ENCODE measurements around the gene CALHM6.

Gene CALHM6

GRCh38 chr6:116508527-116508926, 47.4 kb downstream of the CALHM6 start:
- Histone ChIP-seq H3K27ac (ENCODE audit: low read length) (no peak overlapping the region), H3K4me1 (ENCODE audit: control insufficient read depth, insufficient read depth, low read length) (peaks cover 8% of the 10 kb centered on the region), H3K9ac (ENCODE audit: low read length in 2 of 2) (no peak overlapping the region), H3K36me3 (ENCODE audit: control insufficient read depth in 2 of 2, insufficient read depth in 2 of 2, low read length in 2 of 2) (no peaks in the 10 kb centered on the region), H3K9me3 (ENCODE audit: control insufficient read depth in 2 of 2, low read length in 2 of 2) (no peaks in the 10 kb centered on the region), H3K4me3 (ENCODE audit: low read length in 2 of 2) (no peak overlapping the region), H3K27me3 (ENCODE audit: control insufficient read depth in 1 of 2, insufficient read depth in 2 of 2, low read length in 2 of 2) (no peaks in the 10 kb centered on the region)

DNA sequence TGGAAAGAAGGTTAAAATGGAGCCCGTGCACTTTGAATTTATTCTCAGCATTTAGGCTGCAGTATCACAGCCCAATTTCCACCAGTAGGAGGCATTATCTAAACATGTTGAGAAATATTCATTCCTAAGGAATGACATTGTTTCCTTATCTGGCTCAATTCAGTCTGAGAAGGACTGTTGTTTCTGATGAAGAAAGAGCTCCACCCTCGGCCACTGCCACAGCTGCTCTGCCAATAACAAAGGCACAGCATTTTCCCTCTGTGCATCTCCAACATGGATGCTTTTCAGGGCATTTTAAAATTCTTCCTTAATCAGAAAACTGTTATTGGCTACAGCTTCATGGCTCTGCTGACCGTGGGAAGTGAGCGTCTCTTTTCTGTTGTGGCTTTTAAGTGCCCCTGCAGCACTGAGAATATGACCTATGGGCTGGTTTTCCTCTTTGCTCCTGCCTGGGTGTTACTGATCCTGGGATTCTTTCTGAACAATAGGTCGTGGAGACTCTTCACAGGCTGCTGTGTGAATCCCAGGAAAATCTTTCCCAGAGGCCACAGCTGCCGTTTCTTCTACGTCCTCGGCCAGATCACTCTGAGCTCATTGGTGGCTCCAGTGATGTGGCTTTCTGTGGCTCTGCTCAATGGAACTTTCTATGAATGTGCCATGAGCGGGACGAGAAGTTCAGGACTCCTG, 50.4 kb downstream of the CALHM6 start, which contains the start of gene CALHM5:
Gene CALHM5, plus strand, starts transcription at position 216 of the 687 bp plus-strand sequence. Its CDS starts 58 bp downstream, at position 274.
- H3K9me3 ChIP-seq (ENCODE audit: control insufficient read depth in 2 of 2, low read length in 2 of 2) = no peaks in the 10 kb centered on the region
- H3K27me3 ChIP-seq (ENCODE audit: control insufficient read depth in 1 of 2, insufficient read depth in 2 of 2, low read length in 2 of 2) = no peaks in the 10 kb centered on the region
- H3K9ac ChIP-seq (ENCODE audit: low read length in 2 of 2) = peak within 1 kb of the TSS; percentile 4 to 74
- peak within 1 kb of the TSS; percentile 67 to 77 for H3K4me3 ChIP-seq (ENCODE audit: low read length in 2 of 2)
- H3K4me1 ChIP-seq (ENCODE audit: control insufficient read depth, insufficient read depth, low read length) = peaks cover 10% of the 10 kb centered on the region
- H3K27ac ChIP-seq (ENCODE audit: low read length) = peak within 1 kb of the TSS; percentile 82
- H3K36me3 ChIP-seq (ENCODE audit: control insufficient read depth in 2 of 2, insufficient read depth in 2 of 2, low read length in 2 of 2) = peaks cover 0 to 7% of the 10 kb centered on the region in 2 donors

- Histone ChIP-seq H3K9ac (ENCODE audit: low read length in 2 of 2) (peak overlapping the region; percentile 4 to 74), H3K27ac (ENCODE audit: low read length) (peak overlapping the region; percentile 82)
Observed at GRCh38 chr6:116512111-116512559, 51.0 kb downstream of the CALHM6 start.

DNA sequence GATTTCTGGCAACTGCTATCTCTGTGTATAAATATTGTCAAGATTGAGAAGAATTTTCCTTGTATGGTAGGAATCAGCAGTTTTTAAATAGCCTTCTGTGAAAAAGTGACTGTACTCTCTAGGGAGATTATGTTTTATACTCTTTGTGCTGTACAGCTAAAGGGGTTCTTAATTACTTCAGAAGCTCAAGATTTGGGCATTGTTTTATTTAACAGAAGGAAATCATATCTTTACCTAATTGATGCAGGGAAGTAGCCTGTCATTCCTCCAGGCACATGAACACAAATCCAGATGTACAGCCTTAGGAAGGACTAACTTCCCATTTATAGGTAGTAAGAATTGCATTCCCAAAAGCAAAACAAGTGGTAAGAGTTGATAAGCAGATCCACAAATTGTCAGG, 51.6 kb downstream of the CALHM6 start:
- Histone ChIP-seq H3K9ac (ENCODE audit: low read length in 2 of 2) (peak overlapping the region in 1 of 2 donors; percentile 4), H3K9me3 (ENCODE audit: control insufficient read depth in 2 of 2, low read length in 2 of 2) (no peaks in the 10 kb centered on the region), H3K27me3 (ENCODE audit: control insufficient read depth in 1 of 2, insufficient read depth in 2 of 2, low read length in 2 of 2) (no peaks in the 10 kb centered on the region), H3K4me3 (ENCODE audit: low read length in 2 of 2) (peak overlapping the region; percentile 67 to 77), H3K4me1 (ENCODE audit: control insufficient read depth, insufficient read depth, low read length) (peaks cover 10% of the 10 kb centered on the region), H3K27ac (ENCODE audit: low read length) (no peak overlapping the region), H3K36me3 (ENCODE audit: control insufficient read depth in 2 of 2, insufficient read depth in 2 of 2, low read length in 2 of 2) (peaks cover 0 to 7% of the 10 kb centered on the region in 2 donors)

More at GRCh38 chr6:116512111-116512559, 51.0 kb downstream of the CALHM6 start:
- Histone ChIP-seq H3K4me3 (ENCODE audit: low read length in 2 of 2) (peak overlapping the region; percentile 67 to 77), H3K36me3 (ENCODE audit: control insufficient read depth in 2 of 2, insufficient read depth in 2 of 2, low read length in 2 of 2) (peaks cover 0 to 7% of the 10 kb centered on the region in 2 donors), H3K27me3 (ENCODE audit: control insufficient read depth in 1 of 2, insufficient read depth in 2 of 2, low read length in 2 of 2) (no peaks in the 10 kb centered on the region), H3K4me1 (ENCODE audit: control insufficient read depth, insufficient read depth, low read length) (peaks cover 10% of the 10 kb centered on the region), H3K9me3 (ENCODE audit: control insufficient read depth in 2 of 2, low read length in 2 of 2) (no peaks in the 10 kb centered on the region)
